Spinal cord (tissue), 10 donors: ENCODE data around the gene THOP1. TPM values are rescaled to one million over a fixed set of nuclear protein-coding genes. Genes with fewer than 3 reads are reported as not detected.
"Not testable (repeated sequence)": the region's sequence is repeated elsewhere in the genome, so short reads cannot be mapped to it uniquely, and the experiment has no call there.

Experiments
- DNase-seq, 6 donors: peaks; one replicate each; pipeline versions ENCODE4 v3.0.0 to v3.0.0-alpha.2; 2013 to 2015; ENCODE audit warnings: low spot score in 6 of 6, low read depth in 4 of 6
- H3K27ac ChIP-seq: one replicate; pipeline ENCODE4 v1.5.1; 2013; ENCODE audit warnings: low read depth, low read length, control low read depth
- H3K27me3 ChIP-seq: one replicate; pipeline ENCODE4 v1.6.1; 2013; ENCODE audit warnings: low read length; ENCODE audit not compliant: control insufficient read depth, insufficient read depth
- H3K36me3 ChIP-seq: one replicate; pipeline ENCODE4 v1.6.1; 2013; ENCODE audit warnings: low read length; ENCODE audit not compliant: control insufficient read depth, insufficient read depth
- H3K4me1 ChIP-seq: one replicate; pipeline ENCODE4 v1.6.1; 2013; ENCODE audit warnings: low read length; ENCODE audit not compliant: control insufficient read depth, insufficient read depth
- H3K4me3 ChIP-seq: one replicate; pipeline ENCODE4 v1.5.1; 2013; ENCODE audit warnings: low read depth, low read length, control low read depth
- H3K9me3 ChIP-seq: one replicate; pipeline ENCODE4 v1.6.1; 2013; ENCODE audit warnings: low read length; ENCODE audit not compliant: control insufficient read depth, insufficient read depth
- WGBS: methylation state at CpG from one replicate; pipeline ENCODE4 v1.1.5; 2013; ENCODE audit warnings: missing lambda C conversion rate; ENCODE audit not compliant: insufficient coverage; 5-methylcytosine and 5-hydroxymethylcytosine counted together
- polyA plus RNA-seq, 2 donors: library from polyadenylated mRNA; unstranded; fragments of 120-200 nt; gene quantifications; one replicate each; pipeline ENCODE4 v1.2.1, GENCODE V29; 2013; ENCODE audit not compliant: insufficient read length in 2 of 2
- total RNA-seq, 2 donors: library from RNA; depleted of rRNA in 1 of 2; stranded (reverse); fragments of 120-200 nt in 1 of 2; fragments of >200 nt in 1 of 2; gene quantifications; one replicate each; pipeline versions ENCODE4 v1.2.3 to v1.2.4, GENCODE V29; 2013 to 2014
- donor health status: healthy.

Gene THOP1
- total and polyA plus RNA-seq, 4 donors: 42.2 to 89.0 (median 63.1) TPM

DNA sequence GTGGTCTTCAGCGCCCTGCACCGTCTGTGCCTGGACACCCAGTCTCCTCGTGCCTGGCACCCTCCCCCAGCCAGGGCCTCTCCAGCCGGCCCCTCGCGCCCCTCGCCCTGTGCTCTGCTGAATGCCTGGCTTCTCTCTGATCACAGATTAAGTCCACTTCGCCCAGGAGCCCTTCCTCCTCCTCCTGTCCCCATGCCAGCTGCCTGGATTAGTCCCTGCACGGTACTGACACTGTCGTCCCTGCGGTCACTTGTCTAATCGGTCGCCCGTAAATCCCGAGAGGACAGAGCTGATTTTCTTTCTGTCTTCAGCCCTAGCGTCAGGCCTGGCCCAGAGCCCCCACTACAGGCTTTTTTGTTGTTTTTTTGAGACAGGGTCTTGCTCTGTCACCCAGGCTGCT, 6.6 kb downstream of the THOP1 start:
- Histone ChIP-seq H3K4me1 (no peaks in the 10 kb centered on the region), H3K27ac (no peak overlapping the region), H3K9me3 (no peaks in the 10 kb centered on the region), H3K36me3 (peaks cover 86% of the 10 kb centered on the region), H3K27me3 (no peaks in the 10 kb centered on the region), H3K4me3 (no peak overlapping the region)
- no peak for DNase-seq
- 72% methylated on average over 16 of the region's 16 CpGs for WGBS

DNA sequence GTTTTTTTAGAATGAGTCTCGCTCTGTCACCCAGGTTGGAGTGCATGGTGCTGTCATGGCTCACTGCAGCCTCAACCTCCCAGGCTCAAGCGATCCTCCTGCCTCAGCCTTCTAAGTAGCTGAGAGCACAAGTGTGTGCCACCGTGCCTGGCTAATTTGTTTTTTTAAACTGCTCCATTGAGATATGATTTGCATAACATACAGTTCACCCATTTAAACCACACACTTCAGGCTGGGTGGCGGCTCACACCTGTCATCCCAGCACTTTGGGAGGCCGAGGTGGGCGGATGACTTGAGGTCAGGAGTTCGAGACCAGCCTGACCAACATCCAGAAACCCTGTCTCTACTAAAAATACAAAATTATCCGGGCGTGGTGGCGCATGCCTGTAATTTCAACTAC, 7.4 kb downstream of the THOP1 start:
- not testable (repeated sequence) for H3K9me3 ChIP-seq, H3K4me1 ChIP-seq, H3K27me3 ChIP-seq, DNase-seq, H3K27ac ChIP-seq, H3K4me3 ChIP-seq
- WGBS: 96% methylated on average over 9 of the region's 10 CpGs
- H3K36me3 ChIP-seq: peaks cover 92% of the 10 kb centered on the region

DNA sequence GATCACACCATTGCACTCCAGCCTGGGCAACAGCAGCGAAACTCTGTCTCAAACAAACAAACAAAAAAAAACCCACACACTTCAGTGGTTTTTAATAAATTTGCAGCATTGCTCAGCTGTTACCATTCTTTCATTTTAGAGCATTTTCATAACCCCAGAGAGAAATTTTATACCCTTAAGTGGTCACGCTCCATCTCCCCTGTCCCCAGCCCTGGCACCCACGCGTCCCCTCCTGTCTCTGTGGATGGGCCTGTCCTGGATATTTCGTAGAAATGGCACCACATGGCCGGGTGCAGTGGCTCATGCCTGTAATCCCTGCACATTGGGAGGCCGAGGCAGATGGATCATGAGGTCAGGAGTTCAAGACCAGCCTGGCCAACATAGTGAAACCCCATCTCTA, 7.8 kb downstream of the THOP1 start:
- Histone ChIP-seq H3K36me3 (peaks cover 95% of the 10 kb centered on the region), H3K4me3 (no peak overlapping the region), H3K27ac (no peak overlapping the region), H3K9me3 (no peaks in the 10 kb centered on the region), H3K4me1 (no peaks in the 10 kb centered on the region), H3K27me3 (no peaks in the 10 kb centered on the region)
- no peak for DNase-seq
- WGBS: 91% methylated on average over 6 of the region's 7 CpGs

DNA sequence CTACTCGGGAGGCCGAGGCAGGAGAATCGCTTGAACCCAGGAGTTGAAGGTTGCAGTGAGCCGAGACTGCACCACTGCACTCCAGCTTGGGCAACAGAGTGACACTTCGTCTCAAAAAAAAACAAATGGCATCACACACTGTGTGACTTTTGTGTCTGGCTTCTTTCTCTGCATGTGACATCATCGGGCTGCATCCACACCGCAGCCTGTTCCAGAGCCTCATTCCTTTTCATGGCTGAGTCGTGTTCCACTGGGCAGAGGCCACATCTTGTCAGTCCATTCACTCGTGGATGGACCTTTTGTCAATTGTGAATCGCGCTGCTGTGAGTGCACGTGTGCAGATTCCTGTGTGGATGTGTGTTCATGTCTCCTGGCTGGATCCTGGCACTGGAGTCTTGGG, 8.3 kb downstream of the THOP1 start:
- peaks cover 95% of the 10 kb centered on the region for H3K36me3 ChIP-seq
- no peak for DNase-seq
- WGBS: 98% methylated on average over 7 of the region's 12 CpGs

DNA sequence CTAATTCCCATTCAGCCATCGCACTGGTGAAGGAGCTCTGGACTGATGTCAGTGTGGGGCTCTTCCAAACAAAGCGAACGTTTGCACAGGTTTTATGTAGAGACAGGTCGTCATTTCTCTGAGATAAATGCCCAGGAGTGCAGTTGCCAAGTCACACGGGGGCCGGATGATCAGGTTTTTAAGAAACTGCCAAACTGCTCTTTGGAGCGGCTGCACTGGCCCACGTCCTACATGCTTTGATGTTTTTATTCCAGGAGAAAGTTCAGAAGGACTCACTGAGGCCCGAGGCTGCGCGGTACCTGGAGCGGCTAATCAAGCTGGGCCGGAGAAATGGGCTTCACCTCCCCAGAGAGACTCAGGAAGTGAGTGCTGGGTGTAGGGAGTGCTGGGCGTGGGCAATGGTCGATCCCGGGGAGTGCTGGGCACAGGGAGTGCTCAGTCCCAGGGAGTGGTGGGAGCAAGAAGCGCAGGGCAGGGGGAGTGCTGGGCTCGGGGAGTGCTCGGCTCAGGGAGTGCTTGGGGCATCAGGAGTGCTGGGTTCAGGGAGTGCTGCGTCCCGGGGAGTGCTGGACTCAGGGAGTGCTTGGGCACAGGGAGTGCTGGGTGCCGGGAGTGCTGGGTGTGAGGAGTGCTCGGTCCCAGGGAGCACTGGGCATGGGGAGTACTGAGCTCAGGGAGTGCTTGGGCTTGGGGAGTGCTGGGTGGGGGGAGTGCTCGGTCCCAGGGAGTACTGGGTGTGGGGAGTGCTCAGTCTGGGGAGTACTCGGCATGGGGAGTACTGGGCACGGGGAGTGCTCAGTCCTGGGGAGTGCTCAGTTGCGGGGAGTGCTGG, 10.7 kb downstream of the THOP1 start:
- no peak for DNase-seq
- H3K27me3 ChIP-seq: no peaks in the 10 kb centered on the region
- H3K36me3 ChIP-seq: peaks cover 96% of the 10 kb centered on the region
- WGBS: 92% methylated on average over 27 of the region's 27 CpGs
- no peaks in the 10 kb centered on the region for H3K4me1 ChIP-seq
- H3K27ac ChIP-seq: no peak overlapping the region
- H3K9me3 ChIP-seq: no peaks in the 10 kb centered on the region
- no peak overlapping the region for H3K4me3 ChIP-seq

More for the DNA sequence above, 8.3 kb downstream of the THOP1 start:
- no peak overlapping the region for H3K27ac ChIP-seq
- no peaks in the 10 kb centered on the region for H3K27me3 ChIP-seq
- H3K9me3 ChIP-seq: no peaks in the 10 kb centered on the region
- H3K4me1 ChIP-seq: no peaks in the 10 kb centered on the region
- no peak overlapping the region for H3K4me3 ChIP-seq

DNA sequence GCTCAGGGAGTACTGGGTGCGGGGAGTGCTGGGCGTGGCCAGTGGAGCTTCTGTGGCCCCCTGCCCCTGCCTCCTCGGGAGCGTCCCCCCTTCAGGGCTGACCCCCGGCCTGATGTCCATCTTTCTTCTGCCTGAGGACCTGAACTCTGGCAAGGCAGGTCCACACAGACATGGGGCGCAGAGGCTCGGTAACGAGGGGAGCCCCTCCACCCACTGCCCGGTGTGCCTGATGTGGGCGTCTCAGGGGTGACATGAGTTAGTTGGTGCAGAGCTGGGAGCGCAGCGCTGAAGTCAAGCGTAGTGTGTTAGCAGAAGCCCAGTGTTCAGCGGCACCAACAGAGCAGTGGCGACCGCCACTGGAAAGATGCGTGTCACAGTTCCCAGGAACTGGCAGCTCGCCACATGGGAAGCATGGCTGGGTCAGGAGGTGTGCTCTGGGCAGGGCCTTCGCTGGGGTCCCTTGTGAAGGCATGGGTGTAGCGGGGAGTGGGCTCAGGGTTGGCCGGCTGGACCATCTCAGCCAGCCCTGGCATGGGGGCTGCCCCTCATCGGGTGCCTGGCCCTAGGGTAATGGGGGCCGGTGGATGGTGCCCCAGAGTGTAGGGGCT, 11.5 kb downstream of the THOP1 start:
- H3K27ac ChIP-seq: no peak overlapping the region
- H3K4me1 ChIP-seq: no peaks in the 10 kb centered on the region
- no peak overlapping the region for H3K4me3 ChIP-seq
- no peaks in the 10 kb centered on the region for H3K27me3 ChIP-seq
- no peaks in the 10 kb centered on the region for H3K9me3 ChIP-seq
- DNase-seq: no peak
- peaks cover 96% of the 10 kb centered on the region for H3K36me3 ChIP-seq
- WGBS: 90% methylated on average over 21 of the region's 23 CpGs

DNA sequence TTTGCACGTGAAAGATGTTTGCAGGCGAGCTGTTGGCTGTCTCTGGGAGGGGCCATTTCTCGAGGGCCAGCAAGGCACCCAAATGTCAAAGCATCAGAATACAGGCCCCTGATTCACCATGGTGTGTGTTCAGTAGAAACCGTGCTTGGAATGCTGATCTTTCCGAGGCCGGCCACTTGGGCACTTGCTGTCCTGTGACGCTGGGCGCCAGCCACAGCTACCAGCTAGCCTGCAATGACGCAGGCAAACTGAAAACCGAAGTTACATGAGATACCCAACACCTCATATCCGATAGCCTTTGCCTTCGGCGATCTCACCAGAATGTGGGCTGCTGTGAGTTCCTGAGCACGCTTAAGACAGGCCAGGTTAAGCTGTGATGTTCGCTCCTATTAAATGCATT, 12.0 kb downstream of the THOP1 start:
- H3K4me1 ChIP-seq: no peaks in the 10 kb centered on the region
- H3K27ac ChIP-seq: no peak overlapping the region
- H3K4me3 ChIP-seq: no peak overlapping the region
- H3K27me3 ChIP-seq: no peaks in the 10 kb centered on the region
- DNase-seq: no peak
- no peaks in the 10 kb centered on the region for H3K9me3 ChIP-seq
- 87% methylated on average over 12 of the region's 15 CpGs for WGBS
- H3K36me3 ChIP-seq: peaks cover 98% of the 10 kb centered on the region

DNA sequence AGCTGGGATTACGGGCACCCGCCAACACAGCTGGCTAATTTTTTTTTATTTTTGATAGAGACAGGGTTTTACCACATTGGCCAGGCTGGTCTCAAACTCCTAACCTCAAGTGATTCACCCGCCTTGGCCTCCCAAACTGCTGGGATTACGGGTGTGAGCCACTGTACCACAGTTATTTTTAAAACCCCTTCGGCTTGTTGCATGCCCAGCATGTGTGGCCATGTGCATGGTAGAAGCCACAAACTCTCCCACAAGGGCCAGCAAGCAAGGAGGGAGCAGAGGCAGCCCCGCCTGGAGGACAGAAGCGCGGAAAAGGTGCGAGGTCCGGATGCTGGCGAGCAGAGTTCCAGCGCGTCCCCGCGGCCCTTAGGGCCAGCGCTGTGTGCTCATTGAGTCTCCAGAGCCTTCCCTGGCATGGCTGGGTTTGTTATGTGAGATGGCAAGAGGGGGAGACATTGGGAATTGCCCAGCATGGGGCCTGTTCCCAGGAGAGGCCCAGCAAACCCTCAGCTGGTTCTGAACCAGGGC, 12.9 kb downstream of the THOP1 start:
- WGBS: over 99% methylated on average over 14 of the region's 16 CpGs
- Histone ChIP-seq H3K27me3 (no peaks in the 10 kb centered on the region), H3K27ac (no peak overlapping the region), H3K4me1 (no peaks in the 10 kb centered on the region), H3K36me3 (peaks cover 100% of the 10 kb centered on the region), H3K9me3 (no peaks in the 10 kb centered on the region), H3K4me3 (no peak overlapping the region)
- no peak for DNase-seq

DNA sequence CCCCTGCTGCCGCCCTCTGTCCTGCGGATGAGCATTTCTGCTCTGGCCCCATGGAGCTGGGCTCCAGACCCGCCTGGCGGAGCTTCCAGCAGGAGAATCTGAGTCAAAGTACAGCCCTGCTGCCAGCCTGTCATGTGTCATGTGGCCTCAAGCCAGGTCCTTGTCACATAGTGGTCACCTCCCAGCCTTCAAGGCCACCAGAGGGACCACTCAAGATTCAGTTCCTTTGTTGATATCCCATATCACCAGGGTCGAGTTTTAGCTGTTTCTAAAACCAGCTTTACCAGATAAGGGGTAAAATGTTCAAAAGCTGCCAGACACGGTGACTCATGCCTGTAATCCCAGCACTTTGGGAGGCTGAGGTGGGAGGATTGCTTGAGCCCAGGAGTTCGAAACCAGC, 13.4 kb downstream of the THOP1 start:
- WGBS: 88% methylated on average over 5 of the region's 7 CpGs
- DNase-seq: no peak
- H3K4me3 ChIP-seq: no peak overlapping the region
- peaks cover 100% of the 10 kb centered on the region for H3K36me3 ChIP-seq
- no peaks in the 10 kb centered on the region for H3K27me3 ChIP-seq
- H3K9me3 ChIP-seq: no peaks in the 10 kb centered on the region
- H3K27ac ChIP-seq: no peak overlapping the region
- H3K4me1 ChIP-seq: no peaks in the 10 kb centered on the region
